Ovary (tissue), 3 donors: ENCODE measurements around the gene NAV2.

Experiments used
- POLR2A ChIP-seq: fragments of 450-650 bp; IDR thresholded peaks from one replicate; pipeline ENCODE4 v1.6.1; 2017; ENCODE audit warnings: antibody characterized with exemption, mild to moderate bottlenecking, moderate library complexity
- TF ChIP-seq, protein P1 (sequence below), 3 donors: fragments of 450-650 bp in 2 of 3; fragments of 200-600 bp in 1 of 3; IDR thresholded peaks; one replicate each; pipeline versions ENCODE4 v1.5.1 to v1.8.0; 2016 to 2022; ENCODE audit warnings: antibody characterized with exemption in 3 of 3, mild to moderate bottlenecking in 1 of 3
- donor health status: DM: no; HTN: no; CAD: no.

DNA sequence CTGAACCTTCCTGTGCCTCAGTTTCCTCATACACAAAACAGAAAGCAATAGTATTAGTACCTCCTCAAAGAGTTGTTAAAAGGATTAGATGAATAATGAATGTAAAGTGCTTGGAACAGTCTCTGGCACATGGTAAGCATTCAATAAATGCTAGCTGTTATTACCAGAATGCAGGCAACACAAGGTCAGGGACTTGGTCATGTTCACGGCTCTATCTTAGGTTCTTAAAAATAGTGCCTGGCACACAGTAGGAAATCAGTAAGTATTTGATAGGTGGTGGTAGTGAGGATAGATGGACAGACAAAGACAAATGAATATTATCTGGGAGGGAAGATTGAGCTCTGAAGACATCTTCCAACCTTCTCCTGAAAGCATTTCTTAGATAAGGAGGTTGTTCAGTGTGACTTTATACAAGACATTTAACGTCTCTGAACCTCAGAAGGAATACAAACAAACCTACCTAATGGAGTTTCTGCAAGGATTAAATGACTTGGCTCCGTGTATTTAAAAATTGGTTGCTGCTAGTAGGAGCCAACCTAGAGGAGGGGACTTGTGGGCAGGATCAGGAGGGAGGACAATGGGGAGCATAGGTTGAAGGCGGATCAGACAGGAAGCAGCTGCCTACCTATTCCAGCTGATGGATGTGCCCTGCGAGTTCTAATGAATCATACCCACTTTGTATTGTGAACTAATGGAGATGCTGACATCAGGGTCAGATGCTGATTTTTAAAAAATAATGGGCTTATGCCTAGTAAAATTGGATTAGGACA lies 353.6 kb downstream of the NAV2 start:
- TF ChIP-seq, protein P1, sequence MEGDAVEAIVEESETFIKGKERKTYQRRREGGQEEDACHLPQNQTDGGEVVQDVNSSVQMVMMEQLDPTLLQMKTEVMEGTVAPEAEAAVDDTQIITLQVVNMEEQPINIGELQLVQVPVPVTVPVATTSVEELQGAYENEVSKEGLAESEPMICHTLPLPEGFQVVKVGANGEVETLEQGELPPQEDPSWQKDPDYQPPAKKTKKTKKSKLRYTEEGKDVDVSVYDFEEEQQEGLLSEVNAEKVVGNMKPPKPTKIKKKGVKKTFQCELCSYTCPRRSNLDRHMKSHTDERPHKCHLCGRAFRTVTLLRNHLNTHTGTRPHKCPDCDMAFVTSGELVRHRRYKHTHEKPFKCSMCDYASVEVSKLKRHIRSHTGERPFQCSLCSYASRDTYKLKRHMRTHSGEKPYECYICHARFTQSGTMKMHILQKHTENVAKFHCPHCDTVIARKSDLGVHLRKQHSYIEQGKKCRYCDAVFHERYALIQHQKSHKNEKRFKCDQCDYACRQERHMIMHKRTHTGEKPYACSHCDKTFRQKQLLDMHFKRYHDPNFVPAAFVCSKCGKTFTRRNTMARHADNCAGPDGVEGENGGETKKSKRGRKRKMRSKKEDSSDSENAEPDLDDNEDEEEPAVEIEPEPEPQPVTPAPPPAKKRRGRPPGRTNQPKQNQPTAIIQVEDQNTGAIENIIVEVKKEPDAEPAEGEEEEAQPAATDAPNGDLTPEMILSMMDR (IDR thresholded peaks at IDR 0.05) = no peak
- no peak for TF ChIP-seq POLR2A
